NCI-H2227 (cell line): Measurements from ENCODE around the gene CWC25.
A peak's percentile ranks its signal among the peaks of the same experiment; 100 is the strongest.
"Not testable (repeated sequence)": the region's sequence is repeated elsewhere in the genome, so short reads cannot be mapped to it uniquely, and the experiment has no call there.

ENCODE experiments used
- DNase-seq: peaks from one replicate; lab custom pipeline; 2025; ENCODE audit not compliant: unreplicated experiment; lab: John Stamatoyannopoulos, UW

Gene CWC25

GRCh38 chr17:38824899-38825761, at the start of gene CWC25:
Gene CWC25, minus strand, starts transcription at chr17:38825321. Its CDS starts 138 bp downstream, at chr17:38825183.
- peak; percentile 98 for DNase-seq

- no peak for DNase-seq
Measured at GRCh38 chr17:38873640-38874380, 48.7 kb upstream of the CWC25 start.

- no peak for DNase-seq
Measured at GRCh38 chr17:38872671-38873385, 47.7 kb upstream of the CWC25 start.

- no peak for DNase-seq
Measured at GRCh38 chr17:38872027-38872511, 46.9 kb upstream of the CWC25 start.

GRCh38 chr17:38871247-38872015, 46.3 kb upstream of the CWC25 start:
- DNase-seq, result peak; percentile 43

- peak; percentile 72 for DNase-seq
Measured at GRCh38 chr17:38870259-38871165, 45.4 kb upstream of the CWC25 start.

- DNase-seq, result peak; percentile 96
Measured at GRCh38 chr17:38869526-38870258, 44.6 kb upstream of the CWC25 start, which contains the start of gene LASP1. Gene LASP1, plus strand, starts transcription at chr17:38870058. Its CDS starts 132 bp downstream, at chr17:38870190.

GRCh38 chr17:38868817-38869525, 43.9 kb upstream of the CWC25 start:
- peak; percentile 91 for DNase-seq

GRCh38 chr17:38867968-38868816, 43.1 kb upstream of the CWC25 start:
- DNase-seq, result no peak

GRCh38 chr17:38867179-38867967, 42.3 kb upstream of the CWC25 start:
- peak; percentile 82 for DNase-seq

GRCh38 chr17:38864636-38865398, 39.7 kb upstream of the CWC25 start:
- DNase-seq, result peak; percentile 34

GRCh38 chr17:38861399-38861843, 36.3 kb upstream of the CWC25 start:
- DNase-seq, result peak; percentile 47

GRCh38 chr17:38857271-38857670, 32.1 kb upstream of the CWC25 start:
- DNase-seq, result no peak

- DNase-seq, result not testable (repeated sequence)
Measured at GRCh38 chr17:38855101-38855714, 30.1 kb upstream of the CWC25 start.
